Measurements from ENCODE around the gene CEP164.
A peak's percentile ranks its signal among the peaks of the same experiment; 100 is the strongest.

The CEP164 gene

DNA sequence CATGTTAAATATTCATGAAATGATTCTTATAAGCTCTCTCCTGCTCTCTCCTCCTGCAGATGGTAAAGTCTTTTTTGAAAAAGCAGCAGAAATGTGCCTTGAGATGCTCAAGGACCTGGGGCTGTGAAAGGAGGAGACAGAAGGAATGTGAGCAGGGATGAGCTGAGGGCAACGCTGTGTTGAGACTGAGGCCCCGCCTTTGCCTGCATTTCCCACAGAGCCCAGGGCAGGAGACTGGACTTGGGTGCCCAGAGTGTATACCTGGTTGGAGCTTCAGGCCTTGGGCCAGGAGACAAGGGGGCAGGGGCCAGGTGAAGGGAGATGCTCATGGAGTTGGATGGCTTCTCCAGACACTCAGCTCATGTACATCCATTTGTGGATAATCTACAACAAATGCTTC, 39.2 kb downstream of the CEP164 start:
- no peak for DNase-seq (ENCODE audit: low read depth)

DNA sequence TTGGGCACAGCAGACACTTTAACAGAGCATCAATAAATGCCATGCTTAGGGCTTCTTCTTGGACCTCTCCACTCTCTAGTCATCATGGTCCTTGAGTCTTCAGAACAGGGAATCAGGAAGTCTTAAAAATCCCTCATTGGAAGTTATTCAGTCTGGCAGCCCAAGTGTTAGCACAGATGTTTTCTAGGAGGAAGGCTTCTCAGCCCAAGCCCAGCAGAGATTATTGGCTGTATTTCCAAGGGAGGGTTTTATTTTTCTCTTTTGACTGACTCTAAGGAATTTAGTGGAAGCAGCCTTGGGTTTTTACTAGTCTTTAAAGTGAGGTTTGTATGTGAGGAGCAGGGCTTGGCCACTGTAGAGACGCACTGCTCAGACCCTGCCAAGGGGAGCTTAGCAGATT, 41.9 kb downstream of the CEP164 start:
- DNase-seq (ENCODE audit: low read depth), result no peak

DNA sequence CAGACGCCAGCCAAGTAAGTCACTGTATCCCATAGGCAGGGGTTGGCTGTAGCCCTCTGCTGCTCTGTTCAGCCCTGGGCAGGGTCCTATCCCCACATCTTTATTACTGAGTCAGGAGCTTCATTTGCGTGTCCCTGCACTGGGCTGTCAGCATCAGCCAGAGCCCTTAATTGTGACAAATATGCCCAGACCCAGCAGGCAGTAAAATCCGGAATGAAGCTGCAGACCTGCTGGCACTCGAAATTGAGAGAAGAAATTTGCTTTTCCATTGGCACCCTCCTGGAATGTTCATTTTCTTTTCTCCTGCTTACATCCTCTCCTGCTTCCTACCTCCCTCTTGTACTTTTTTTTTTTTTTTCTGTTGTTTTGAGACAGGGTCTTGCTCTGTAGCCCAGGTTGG, 43.8 kb downstream of the CEP164 start:
- no peak for DNase-seq (ENCODE audit: low read depth)

DNA sequence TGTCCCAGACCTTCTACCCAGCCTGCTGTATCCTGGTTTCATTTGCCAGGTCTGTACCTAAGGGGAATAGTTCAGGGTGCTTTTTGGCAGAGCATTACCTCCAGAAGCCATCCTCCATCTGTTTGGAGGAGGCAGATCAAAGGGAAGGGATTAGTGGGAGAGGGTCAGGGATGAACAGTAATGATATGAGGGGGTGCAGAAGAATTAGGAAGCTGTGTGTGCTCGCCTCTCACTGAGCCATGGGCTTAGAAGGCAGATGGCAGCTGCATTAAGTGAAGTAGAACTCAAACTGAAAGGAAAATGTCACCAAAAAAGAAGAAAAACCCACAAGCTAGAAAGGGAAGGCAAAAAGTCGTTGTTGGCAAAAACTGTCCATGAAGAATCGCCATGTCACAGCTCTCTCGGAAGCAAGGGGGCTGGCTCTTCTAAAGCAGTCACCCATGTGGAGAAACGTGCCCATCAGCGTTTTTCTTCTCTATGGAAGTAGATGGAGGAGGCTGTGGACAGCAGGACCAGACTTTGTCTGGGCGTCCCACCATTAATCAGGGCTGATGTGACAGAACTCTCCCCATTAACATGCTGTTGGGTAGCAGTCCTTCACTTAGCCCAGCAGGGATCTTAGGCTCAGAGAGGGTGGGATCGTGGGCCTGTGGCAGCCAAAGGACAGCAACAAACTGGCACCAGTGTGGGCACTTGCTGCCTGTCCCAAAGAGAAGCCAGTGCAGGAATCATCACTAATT, 46.8 kb downstream of the CEP164 start:
- DNase-seq (ENCODE audit: low read depth), result no peak

DNA sequence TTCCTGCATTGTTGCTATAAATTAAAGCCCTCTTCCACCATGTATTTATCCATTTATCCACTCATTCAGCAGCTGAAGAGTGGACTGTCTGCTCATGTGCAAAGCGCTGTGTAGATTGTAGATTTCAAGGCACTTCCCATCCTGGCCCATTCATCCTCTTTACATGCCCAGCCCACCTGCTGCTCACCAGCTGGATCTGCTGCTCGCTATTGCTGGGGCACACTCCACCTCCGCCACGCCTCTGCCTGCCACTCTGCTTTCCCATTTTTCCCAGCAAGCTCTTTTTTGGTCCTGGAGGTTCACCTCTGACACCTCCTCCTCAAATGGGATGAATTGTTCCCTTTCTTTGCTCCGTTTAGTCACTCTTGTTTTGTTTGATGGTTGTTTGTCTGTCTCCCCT, 48.3 kb downstream of the CEP164 start:
- DNase-seq (ENCODE audit: low read depth), result no peak

DNA sequence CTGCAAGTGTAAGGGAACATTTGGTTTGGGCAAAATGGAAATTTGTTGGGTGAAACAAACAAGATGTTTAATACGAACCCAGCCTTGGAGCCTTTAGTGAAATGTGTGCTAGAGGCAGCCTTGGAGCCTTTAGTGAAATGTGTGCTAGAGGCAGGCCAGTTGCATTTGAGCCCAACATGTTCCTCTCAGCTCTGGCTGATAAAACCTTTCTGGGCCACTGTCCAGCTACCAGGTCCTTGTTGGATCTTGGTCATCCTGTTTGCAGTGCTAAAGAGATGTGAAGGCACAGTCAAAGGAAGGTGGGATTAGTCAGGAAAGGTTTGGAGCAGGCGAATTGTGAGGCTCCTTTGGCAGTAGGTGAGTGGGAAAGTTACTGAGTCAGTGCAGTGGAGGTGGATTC, 48.9 kb downstream of the CEP164 start:
- no peak for DNase-seq (ENCODE audit: low read depth)

DNA sequence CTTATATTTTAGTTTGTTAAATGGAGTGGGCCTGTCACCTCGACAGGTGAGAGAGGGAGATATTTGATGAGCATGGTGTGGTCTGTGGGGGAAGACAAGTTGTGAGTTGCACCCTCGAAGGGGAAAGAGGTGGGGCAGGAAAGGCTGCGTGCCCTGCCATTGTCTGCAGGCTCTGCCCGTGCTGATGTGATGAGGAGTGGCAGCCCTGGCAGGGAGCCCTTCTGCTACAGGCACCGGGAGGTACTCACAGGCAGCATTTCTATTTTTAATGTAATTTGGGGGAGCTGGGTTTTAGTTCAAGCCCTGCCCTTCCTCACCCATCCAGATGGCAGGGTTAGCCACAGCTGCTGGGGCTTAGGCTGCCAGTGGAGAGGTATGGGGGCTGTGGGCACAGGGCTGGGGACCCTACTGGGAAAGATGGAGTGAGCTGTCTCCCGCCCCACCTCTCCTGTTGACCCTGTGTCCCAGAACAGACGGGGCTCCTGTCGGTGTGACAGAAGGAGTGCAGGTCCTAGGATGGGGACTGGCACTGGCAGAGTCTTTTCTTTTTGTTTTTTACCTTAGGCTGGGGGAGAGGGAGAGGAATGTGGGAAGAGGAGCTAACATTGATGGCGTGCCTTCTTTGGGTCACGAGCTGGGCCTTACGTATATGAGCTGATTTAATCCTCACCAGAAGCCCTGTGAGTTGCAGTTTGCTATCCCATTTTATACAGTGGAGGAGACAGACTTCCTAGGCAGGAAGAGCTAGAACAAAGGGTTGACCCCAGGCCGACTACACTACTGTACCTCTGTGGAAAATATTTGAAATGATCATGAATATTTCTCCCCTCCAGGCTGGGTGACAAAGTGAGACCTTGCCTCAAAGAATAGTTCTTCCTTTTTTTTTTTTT, 51.6 kb downstream of the CEP164 start:
- DNase-seq (ENCODE audit: low read depth), result no peak

DNA sequence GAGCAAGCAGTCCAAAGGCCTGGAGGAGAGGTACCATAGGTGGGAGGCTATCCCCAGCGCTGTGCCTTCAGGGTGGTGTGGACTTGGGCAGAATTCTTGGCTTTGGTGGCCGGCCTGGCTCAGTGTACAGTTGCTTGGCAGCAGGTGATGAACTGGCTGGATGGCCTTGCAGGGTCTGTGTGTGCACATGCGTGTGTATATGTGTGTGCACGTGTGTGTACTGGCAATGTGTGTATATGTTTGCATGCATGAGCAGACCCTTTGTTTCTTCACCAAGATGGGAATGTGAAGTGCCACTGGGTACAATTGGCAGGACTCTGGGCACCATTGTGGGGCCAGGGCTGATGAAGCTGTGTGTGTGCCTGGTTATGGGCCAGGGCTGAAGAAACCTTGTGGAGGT, 53.0 kb downstream of the CEP164 start:
- no peak for DNase-seq (ENCODE audit: low read depth)

DNA sequence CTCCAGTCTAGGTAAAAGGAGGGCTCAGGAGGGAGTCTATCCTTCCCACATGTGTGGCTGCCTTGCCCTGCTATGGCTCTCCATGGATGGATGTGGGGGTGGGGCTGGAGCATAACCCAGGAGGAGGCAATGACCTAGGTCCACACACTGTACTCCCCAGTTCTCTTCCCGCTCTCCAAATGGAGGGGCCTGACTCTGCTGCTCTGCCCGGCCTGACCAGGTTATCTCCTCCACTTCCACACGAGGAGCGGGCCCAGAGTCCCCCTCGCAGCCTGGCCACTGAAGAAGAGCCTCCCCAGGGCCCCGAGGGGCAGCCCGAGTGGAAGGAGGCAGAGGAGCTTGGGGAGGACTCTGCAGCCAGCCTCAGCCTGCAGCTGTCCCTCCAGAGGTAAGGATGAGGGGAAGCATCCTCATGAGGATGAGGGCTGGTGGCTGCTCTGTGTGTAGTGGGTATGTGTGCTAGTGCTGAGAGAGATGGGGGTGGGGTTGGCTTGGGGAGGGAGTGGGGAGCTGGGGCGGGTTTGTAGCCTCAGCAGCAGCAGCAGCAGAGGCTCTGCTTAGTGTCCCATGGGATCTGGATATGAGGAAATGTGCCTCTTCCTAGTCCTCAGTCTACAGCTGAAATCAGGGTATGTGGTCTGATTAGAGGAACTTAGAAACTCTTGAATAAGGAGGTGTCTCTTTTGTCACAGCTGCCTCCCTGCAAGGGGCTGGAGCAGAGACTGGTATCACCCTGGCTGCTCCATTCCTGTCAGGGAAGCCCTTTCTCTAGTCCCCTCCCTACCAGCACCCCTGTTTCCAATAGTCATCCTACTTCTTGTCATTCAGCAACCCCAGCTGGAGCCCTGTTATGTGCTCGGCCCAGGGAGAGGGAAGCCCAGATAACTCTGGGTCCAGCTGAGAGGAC, 54.1 kb downstream of the CEP164 start:
- DNase-seq (ENCODE audit: low read depth), result no peak

DNA sequence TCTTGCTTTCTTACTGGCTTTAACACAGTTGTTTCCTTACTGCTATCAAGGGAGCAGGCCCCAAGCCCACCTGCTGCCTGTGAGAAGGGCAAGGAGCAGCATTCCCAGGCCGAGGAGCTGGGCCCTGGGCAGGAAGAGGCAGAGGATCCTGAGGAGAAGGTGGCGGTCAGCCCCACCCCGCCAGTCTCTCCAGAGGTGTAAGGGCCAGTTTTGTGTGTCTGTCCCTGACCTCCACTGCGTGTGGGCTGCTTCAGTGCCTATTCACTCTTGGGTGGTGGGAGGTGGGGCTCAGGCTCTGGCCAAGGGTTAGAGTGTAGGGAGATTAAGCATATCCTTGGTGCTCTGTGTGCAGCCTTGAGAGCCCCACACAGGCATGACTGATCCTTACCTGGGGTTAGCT, 55.1 kb downstream of the CEP164 start:
- no peak for DNase-seq (ENCODE audit: low read depth)

DNA sequence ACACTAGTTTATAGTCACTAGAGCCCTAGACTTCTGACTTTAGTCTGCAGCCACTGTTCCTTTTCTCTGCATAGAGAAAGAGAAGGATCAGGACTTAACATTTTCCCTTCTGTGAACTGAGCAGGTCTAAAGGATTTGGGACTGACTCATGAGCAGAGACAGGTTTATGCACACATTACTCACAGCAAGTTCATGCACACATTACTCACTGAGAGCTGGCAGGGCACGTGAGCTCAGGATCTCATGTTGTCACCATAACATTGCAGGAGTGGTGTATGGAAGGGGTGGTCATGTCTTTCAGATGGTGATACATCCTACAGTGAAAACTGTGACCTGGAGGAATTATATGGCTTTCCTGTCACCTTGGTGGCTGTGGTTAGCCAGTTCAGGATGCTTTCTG, 56.4 kb downstream of the CEP164 start:
- peak; percentile 86 for DNase-seq (ENCODE audit: low read depth)

DNA sequence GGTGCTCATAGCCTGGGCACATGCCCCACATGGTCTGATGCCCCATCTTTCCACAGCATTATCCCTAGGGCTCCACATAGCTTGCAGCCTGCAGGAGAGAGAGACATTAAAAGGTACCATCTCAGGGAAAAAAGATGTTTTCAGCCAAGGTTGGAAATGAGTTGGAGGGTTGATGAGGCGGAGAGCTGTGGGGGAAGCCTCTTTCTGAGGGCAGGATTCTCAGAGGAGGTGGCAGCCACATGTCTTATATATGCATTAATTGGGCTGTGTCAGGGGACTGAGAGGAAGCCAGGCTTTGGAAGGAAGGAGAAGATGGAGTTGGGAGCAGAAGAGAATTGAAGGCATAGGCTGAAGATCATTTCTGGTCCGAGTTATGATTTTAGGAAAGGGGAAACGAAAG, 57.8 kb downstream of the CEP164 start:
- DNase-seq (ENCODE audit: low read depth), result no peak

DNA sequence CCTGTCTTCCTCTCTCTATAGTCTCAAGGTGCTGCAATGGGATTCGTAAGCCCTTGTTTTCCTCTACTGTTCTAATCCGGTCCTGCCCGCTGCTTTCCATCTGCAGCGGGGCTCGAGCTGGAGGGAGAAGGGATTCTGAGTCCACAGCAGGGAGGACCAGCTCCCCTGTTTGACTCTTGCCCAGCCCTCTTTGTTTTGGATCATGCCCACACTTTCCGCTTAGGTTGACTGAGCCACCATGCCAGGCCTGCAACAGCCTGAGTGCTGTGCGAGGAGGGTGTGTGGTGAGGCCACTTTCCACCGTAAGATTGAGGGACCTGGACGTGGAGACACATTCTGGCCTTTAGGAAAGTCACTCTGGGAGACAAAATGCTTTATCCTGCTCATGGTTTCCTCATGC, 58.3 kb downstream of the CEP164 start:
- no peak for DNase-seq (ENCODE audit: low read depth)

DNA sequence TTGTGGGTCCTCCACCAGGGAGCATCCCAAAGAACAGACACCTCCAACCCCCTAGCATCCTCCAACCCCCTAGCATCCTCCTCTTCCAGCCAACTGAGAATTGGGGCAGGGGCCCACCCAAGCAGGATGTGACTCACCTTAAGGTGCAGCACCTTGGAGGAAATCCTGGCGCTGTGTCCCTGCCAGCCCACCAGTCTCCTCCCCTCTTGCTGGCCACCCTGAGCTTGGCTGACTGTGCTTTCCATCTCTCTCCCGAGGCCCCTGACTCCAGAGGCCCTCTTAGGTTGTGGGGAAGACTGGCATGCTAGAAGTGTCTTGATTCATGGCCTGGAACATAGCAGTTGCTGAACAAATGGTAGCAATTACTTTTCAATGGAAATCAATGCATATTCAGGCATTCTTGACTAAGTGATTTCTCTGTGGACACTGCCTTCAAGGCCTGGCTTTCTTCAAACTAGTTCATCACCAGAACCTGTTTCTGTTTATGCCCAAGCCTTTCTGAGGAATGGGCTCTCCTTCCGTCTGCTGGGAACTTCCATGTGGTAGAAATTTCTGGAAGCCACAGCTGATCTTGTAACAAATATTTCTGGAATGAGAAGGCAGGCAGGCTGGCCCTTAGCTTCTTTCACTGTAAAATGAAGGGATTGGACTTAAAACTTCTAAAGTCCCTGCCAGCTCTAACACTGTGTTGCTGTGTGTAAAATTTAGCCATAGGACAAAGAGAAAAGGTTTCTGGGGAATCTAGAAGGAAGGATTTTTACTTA, 60.5 kb downstream of the CEP164 start:
- peak; percentile 72 for DNase-seq (ENCODE audit: low read depth)

DNA sequence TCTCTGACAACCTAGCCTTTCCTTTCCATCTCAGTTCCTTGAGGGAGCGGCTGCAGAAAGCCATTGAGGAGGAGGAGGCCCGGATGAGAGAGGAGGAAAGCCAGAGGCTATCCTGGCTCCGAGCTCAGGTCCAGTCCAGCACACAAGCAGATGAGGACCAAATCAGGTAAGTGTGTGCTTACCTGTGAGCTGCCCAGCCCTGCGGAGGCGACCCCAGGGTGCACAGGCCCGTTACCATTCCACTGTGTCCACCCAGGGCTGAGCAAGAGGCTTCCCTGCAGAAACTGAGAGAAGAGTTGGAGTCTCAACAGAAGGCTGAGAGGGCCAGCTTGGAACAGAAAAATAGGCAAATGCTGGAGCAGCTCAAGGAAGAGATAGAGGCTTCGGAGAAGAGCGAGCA, 63.1 kb downstream of the CEP164 start:
- DNase-seq (ENCODE audit: low read depth), result no peak

DNA sequence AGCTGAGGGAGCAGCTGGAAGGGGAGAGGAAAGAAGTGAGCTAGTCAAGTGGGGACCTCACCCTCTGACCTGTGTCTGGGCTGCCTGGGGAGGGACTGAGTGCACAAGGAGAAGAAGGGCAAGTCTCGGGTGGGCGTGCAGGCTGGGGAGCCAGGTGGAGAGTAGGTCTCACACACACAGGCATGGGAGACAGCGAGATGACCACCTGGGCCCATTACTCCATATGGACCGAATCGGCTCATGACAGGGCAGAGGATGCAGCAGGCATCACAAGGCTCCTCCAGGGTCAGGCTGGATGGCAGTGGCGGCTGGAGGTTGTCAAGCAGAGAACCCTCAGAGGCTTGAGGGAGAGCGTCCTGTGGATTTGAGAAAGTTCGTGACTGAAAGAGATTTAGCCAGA, 63.5 kb downstream of the CEP164 start:
- DNase-seq (ENCODE audit: low read depth), result no peak

DNA sequence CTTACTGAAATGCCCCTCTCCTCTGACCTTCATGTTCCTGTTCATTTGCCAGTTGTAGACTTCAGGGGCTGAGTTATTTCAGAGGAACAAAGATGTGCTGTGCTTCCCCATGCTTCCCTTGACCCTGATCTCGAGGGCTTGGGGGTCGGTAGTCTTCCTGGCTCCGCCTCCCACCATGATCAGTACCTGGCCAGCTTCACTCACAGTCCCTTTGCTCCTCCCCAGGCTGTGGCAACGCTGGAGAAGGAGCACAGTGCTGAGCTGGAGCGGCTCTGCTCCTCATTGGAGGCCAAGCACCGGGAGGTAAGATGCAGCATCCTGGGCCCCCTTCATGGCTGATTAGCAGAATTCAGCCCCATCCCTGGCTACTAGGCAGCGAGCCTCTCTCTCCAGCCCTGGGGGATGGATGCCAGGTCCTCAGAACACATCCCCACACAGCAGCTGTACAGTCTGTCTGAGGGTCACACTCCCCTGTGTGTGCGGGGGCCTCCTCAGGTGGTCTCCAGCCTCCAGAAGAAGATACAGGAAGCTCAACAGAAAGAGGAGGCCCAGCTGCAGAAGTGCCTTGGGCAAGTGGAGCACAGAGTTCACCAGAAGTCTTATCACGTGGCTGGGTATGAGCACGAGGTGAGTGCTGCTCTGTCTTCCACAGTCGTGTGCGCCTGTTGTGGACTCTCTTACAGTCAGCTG, 64.5 kb downstream of the CEP164 start:
- no peak for DNase-seq (ENCODE audit: low read depth)

DNA sequence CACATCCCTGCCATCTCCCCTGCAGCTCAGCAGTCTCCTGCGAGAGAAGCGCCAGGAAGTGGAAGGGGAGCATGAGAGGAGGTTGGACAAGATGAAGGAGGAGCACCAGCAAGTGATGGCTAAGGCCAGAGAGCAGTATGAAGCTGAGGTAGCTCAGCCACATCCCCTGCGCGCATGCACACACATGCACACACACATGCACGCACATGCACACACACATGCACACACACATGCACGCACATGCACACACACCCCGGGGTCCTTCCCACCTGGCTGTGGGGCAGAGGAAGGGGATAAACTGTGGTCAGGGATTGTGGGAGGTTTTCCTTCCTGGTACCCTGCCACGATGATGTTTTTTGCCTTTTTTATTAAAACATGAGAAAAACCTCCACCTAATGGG, 65.3 kb downstream of the CEP164 start:
- no peak for DNase-seq (ENCODE audit: low read depth)

DNA sequence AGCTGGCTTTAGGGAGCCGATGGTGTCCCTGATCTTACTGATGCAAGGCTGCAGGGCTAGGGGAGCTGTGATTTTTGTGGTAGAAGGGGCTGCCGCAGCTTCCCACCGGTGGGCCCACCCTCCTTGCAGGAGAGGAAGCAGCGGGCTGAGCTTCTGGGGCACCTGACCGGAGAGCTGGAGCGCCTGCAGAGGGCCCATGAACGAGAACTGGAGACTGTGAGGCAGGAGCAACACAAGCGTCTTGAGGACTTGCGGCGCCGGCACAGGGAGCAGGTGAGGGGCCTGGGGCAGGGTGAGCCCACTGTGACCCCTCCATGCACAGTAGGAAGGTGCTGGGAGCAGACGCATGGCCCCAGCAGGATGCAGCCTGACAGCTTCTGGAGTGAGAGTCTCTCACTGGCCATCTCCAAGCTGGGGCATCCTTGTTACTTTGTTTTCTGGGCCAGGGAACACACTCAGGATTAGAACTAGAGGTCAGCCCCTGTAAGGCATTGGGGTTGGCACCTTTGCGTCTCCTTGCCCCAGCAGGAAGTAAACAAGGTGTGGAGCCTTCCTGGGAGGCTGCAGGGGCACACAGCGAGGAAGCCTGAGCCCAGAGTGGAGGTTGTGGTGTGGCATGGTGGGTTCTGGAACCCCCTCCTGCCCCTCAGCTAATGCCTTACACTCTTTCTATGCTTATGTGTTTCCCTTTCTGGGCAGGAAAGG, 66.7 kb downstream of the CEP164 start:
- DNase-seq (ENCODE audit: low read depth), result no peak

DNA sequence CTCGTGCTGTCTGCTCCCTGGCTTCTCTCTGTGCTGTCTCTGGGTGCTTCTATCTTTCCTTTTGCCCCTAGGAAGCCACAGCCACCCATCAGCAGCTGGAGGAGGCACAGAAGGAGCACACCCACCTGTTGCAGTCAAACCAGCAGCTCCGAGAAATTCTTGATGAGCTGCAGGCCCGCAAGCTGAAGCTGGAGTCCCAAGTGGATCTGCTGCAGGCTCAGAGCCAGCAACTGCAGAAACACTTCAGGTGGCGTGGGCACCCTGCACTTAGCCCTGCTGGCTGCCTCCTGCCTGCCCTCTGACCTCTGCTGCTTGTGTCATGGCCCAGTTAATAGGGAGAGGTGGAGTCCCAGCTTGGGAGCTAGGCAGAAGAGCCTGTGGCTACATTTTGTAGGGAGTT, 67.8 kb downstream of the CEP164 start:
- no peak for DNase-seq (ENCODE audit: low read depth)

DNA sequence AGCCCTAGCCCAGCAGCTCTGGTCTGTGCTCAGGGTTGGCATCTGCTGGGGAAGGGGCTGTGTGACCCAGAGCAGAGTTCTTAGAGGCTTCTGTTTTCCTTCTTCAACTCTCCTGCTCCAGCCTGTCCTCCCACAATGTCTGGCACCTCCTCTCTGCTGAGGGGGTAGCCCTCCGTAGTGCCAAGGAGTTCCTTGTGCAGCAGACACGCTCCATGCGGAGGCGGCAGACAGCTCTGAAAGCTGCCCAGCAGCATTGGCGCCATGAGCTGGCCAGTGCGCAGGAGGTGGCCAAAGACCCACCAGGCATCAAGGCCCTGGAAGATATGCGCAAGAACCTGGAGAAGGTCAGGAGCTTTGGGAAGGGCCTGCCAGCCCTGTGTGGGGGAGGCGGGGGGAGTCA, 69.3 kb downstream of the CEP164 start:
- no peak for DNase-seq (ENCODE audit: low read depth)
